Right lung (tissue), 5 donors: ENCODE measurements around the gene HAGH. TPM values are rescaled to one million over a fixed set of nuclear protein-coding genes. Genes with fewer than 3 reads are reported as not detected.
"Not testable (repeated sequence)": the region's sequence is repeated elsewhere in the genome, so short reads cannot be mapped to it uniquely, and the experiment has no call there.

Experiments
- DNase-seq, 2 donors: peaks; one replicate each; pipeline ENCODE4 v3.0.0-alpha.2; 2013
- polyA plus RNA-seq, 5 donors: library from polyadenylated mRNA; unstranded; fragments of 120-200 nt; gene quantifications; one replicate each; pipeline versions ENCODE4 v1.2.1 to v1.2.3, GENCODE V29; 2013; ENCODE audit warnings: inconsistent platforms in 1 of 5, low replicate concordance in 1 of 5; ENCODE audit not compliant: insufficient read length in 5 of 5, insufficient read depth in 1 of 5

HAGH gene
- polyA plus RNA-seq, 5 donors, result 20.1 to 32.2 (median 26.6) TPM

DNA sequence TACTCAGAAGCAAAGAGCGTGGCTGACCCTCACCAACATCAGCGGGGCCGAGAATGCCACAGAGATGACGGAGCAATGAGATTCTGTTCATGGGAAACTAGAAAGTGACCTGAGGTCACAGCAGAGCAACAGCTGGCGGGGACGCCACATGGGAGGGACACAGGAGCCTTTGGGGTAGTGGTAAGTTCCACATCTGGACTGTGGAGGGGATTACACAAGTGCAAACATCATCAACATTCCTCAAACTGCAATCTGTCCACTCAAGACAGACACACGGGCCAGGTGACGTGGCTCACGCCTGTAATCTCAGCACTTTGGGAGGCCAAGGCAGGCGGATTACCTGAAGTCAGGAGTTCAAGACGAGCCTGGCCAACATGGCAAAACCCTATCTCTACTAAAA is 11.2 kb downstream of the HAGH start:
- DNase-seq, result no peak

GRCh38 chr16:1812732-1813163 is 13.9 kb downstream of the HAGH start:
- DNase-seq, result peak; percentile 76 to 81

- DNase-seq, result no peak
Observed at GRCh38 chr16:1810536-1810935, 16.1 kb downstream of the HAGH start.

DNA sequence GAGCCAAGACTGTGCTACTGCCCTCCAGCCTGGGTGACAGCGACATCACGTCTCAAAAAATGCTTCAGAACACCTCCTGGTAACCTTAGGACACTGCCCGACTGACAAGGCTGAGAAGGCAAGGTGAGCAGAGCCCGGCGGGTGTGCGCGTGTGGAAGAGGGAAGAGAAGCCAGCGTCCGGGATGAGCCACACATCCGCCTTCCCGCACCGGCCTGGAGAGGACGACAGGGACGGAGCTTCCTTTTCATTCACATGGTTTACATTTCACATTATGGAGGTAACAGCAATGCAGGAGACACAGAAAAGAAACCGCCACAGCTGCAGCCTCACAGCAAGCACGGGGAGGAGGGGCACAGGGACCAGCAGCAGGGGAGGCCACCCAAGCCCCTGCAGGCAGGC is 16.5 kb downstream of the HAGH start:
- no peak for DNase-seq

GRCh38 chr16:1809281-1809801 is 17.3 kb downstream of the HAGH start:
- no peak for DNase-seq

GRCh38 chr16:1808691-1809090 is 17.9 kb downstream of the HAGH start:
- DNase-seq, result no peak

GRCh38 chr16:1807626-1808025 is 19.0 kb downstream of the HAGH start:
- no peak for DNase-seq

DNA sequence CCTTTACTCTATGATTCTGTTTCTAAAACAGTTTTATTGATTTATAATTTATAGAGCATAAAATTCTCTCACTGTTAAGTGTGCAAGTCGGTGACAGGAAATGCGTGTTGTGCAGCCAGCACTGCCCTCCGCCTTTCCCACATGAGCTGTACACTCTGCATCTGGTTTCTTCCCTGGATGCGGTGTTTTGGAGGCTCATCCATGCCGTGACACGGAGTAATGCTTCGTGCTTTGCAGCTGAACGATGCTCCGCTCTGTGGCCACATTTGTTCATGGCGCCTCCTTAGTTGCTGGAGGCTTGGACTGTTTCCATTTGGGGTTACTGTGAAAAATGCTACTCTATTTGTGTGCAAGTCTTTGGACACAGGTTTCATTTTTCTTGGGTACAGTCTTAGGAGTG is 25.9 kb downstream of the HAGH start:
- DNase-seq, result no peak

DNA sequence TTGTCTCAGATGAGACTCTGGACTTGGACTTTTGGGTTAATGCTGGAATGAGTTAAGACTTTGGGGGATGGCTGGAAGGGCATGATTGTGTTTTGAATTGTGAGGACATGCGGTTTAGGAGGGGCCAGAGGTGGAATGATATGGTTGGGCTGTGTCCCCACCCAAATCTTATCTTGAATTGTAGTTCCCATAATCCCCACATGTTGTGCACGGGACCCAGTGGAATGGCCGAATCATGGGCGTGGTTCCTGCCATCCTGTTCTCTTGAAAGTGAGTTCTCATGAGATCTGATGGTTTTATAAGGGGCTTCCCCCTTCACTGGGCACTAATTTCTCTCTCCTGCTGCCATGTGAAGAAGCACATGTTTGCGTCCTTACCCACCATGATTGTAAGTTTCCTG is 27.4 kb downstream of the HAGH start:
- DNase-seq, result not testable (repeated sequence)

- DNase-seq, result no peak
Observed at GRCh38 chr16:1794908-1795666, 31.5 kb downstream of the HAGH start.

- DNase-seq, result no peak
Observed at GRCh38 chr16:1794221-1794871, 32.3 kb downstream of the HAGH start.

- DNase-seq, result no peak
Observed at GRCh38 chr16:1793578-1794220, 32.9 kb downstream of the HAGH start, which contains the start of gene IGFALS. IGFALS (minus strand) TSS chr16:1793705; CDS start chr16:1793652, 53 bp downstream.

DNA sequence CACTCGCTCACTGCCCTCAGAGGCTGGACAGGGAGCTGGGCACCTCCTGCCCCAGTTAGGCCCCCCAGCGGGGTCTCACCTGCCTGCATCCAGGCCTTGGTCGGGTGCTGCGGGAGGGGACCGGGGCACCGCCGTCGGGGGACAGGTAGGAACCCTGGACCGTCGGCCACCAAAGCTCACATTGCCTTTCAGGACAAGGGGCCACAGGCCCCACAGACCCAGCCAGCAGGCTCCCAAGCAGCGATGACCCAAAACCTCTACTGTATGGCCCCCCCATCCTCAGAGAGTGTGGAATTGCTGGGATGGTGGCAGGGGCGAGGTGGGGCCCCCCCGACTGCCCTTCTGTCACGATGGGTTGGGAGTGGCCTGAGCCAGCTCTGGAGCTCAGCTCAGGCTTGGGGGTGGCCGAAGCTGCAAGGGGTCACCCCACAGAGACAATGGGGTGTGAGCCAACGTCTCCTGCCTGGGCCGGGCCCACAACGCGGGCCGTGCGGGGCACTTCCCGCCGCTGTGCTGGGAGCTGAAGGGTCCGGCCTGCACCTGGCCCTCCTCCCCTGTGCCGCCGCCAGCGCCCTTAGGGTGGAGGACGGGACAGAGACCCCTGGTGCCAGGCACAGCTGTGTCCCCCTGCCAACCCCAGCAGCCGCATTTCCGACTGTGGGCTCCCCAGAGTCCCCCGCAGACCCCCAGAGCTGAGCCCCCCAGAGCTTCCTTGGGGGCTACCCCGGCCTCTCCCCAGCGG is 33.6 kb downstream of the HAGH start:
- no peak for DNase-seq

- DNase-seq, result no peak
Observed at GRCh38 chr16:1791943-1792812, 34.4 kb downstream of the HAGH start.

GRCh38 chr16:1791256-1791942 is 35.2 kb downstream of the HAGH start:
- DNase-seq, result no peak

DNA sequence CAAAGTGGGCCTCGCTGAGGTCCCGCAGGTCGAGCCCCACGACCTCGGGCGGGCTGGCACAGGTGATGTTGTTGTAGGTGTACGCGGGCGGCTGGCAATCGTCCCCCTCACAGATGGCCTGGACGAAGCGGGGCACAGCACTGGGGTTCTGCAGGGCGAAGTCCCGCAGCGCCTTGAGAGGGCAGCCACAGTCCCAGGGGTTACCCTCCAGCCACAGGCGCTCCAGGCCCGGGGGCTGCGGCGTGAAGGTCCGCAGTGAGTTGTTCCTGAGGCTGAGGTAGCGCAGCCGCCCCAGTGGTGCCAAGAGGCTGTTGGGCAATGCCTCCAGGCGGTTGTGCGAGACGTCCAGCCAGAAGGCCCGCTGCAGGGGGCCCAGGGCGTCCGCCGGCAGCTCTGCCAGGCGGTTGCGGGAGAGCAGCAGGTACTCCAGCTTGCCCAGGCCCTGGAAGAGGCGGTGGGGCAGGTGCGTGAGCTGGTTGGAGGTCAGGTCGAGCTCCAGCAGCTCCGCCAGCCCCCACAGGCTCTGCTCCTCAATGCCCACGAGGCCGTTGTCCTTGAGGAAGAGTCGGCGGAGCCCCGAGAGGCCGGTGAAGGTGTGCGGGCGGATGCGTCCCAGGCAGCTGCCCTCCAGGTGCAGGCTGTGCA is 35.9 kb downstream of the HAGH start:
- DNase-seq, result no peak

GRCh38 chr16:1790261-1790610 is 36.4 kb downstream of the HAGH start:
- DNase-seq, result no peak

DNA sequence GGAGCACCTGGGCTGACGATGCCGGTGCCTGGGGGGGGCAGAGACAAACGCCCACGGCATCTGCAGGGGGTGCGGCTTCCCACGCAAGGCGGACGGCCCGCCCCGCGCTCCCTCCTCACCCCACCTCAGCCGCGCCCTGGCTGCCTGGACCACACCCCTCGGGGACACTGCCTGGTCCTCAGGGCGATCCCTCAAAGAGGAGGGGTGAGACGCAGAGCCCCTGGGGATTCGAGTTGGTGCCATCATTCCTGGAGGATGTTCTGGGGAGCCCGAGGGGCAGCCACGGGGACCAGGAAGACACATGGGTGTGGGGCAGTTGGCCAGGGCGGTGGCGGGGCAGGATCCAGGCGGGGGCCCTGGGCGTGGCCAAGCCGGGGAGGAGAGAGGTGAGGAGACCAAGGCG is 37.0 kb downstream of the HAGH start:
- no peak for DNase-seq

DNA sequence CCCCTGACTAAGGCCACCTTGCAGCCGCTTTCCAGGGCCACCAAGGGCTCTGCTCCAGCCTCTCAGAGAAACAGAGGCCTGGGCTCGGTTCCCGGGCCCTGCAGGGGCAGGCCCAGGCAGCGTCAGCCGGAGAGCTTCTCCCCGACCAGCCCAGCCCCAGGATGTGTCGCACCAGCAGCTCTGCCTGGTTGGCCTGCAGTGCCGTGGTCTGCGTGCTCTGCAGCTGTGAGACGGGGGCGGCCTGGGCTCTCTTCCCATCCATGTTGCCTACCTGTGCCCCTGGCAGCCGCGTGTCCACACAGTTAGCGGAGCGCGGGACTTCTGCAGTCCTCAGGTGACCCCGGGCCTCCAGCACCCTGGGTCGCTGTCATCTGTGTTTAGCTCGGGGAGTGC is 37.9 kb downstream of the HAGH start:
- no peak for DNase-seq
